Measurements from ENCODE around the gene PLEKHG3.

DNA sequence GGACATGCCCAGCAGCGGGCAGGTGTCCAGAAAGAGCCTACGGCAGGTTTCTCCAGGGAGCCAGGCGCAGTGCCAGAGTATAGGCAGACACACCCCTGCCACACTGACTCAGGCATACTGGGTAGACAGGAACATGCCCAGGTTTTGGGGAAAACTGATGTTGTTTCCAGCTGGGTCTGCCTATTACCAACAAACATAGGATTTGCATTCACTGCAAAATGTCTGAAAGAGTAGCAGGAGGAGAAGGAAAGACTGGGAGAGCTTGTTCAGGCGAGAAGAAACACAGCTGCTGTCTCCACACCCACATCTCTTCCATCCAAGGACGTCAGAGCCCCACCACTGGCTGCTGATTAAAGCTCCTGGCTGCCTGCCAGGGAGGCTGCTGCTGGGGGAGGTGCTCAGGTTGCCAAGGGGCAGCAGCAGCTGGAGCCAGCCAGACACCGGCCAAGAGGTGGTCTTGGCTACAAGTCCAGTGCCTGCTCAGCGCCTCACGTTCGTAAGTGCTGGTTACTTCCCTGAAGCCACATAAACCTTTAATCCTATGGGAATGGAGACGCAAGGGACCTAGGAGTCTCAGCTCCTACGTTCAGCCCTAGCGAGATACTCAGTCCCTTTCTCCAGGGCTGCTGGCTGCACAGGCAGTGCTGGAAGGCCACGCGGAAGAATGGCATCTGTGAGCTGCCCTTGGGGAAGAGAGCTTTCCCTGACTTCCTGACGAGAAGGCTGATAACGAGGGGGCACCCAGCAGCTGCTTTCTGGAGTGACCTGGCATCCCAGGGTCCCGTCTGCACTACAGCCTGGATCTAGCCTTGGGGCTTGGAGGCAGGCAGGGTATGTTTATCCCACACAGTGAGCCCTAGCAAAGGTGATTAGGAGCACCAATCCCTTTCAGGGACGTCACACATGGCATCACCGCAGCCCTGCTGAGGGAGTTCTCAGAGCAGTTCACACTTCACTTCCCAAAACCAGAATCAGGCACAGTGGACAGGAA, 58.1 kb downstream of the PLEKHG3 start:
- TF ChIP-seq YY1 (IDR thresholded peaks at IDR 0.05; ENCODE audit: insufficient read depth, insufficient read length): no peak
- no peak for TF ChIP-seq ZNF274 (IDR thresholded peaks at IDR 0.05; ENCODE audit: low read depth, low read length)
